HG02588 (cell line): Measurements from ENCODE around the gene CTNNA1.

Experiments used
- ATAC-seq: cut with Tn5 transposase; IDR thresholded peaks from one replicate; pipeline ENCODE4 v1.9.1; 2021; ENCODE audit warnings: mild to moderate bottlenecking, moderate library complexity; ENCODE audit not compliant: unreplicated experiment

CTNNA1 gene

DNA sequence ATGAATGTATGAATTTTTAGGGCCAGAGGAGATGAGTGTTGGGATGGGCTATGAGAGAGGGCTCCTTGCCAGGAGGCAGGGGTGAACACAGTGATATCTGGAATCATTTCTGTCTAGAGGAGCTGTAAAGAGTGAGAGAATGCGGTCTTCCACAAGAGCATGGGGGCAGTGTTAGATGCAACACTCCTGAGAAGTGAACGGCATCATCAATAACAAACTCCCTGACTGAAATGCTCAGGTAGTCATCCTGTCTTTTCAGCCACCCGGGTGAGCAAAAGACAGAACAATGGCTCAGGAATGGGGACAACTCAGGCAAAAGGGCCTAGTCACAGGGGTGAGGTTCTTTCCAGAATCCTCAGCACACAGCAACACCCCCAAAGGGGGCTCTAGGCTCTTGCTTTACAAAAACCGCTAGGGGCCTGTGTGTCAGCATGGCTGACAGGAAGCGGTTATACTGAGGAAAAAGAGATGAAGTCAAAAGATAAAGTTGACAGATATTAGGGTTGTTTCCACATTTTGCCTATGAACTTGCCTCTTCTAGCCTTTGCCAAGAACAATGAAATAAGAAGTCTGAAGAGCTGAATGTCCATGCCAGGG, 226.6 kb downstream of the CTNNA1 start:
- no peak for ATAC-seq

GRCh38 chr5:138980441-138980840, 227.2 kb downstream of the CTNNA1 start:
- no peak for ATAC-seq

GRCh38 chr5:138981131-138981530, 227.9 kb downstream of the CTNNA1 start:
- ATAC-seq, result no peak

DNA sequence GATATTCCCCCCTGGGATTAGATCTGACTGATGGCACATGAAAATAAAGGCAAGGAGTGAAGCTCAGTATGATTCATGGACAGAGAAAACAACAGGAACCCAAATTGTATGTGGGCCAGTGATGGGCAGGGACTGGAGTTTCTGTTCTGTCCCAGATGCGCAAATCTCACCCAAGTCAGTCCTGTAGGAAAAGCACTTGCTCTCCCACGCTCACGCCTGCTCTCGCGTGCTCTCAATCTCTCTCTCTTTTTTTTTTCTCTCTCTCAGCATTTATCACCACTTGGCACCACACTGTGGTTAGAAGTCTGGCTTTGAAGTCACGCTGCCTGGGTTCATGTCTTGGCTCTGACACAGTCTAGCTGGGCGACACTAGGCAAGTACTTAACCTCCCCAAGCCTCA, 228.4 kb downstream of the CTNNA1 start:
- ATAC-seq, result no peak

DNA sequence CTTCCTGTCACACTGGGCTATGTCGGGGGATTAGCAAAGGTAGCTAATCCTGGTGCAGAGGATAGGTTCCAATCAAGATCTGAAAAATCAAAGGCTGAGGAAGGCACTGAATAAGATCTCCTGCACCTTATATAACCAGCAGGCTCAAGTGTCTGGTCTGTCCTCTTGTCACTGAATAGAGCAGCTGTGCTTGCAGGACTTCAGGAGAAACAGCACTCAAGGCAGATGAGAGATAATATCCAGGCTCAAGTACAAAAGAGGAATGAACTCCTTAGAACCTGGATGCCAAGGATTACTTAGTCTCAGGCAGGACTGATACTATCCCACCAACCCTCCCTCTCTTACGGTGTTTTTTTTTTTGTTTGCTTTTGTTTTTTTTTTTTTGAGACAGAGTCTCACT, 230.8 kb downstream of the CTNNA1 start:
- no peak for ATAC-seq
